GM18870 (cell line): ENCODE measurements around the gene KCNMA1.
"Not testable (repeated sequence)": the region's sequence is repeated elsewhere in the genome, so short reads cannot be mapped to it uniquely, and the experiment has no call there.

ENCODE experiments used
- ATAC-seq: cut with Tn5 transposase; IDR thresholded peaks from one replicate; pipeline ENCODE4 v1.9.1; 2021; ENCODE audit warnings: moderate library complexity; ENCODE audit not compliant: unreplicated experiment

Gene KCNMA1

GRCh38 chr10:77405771-77406241, 231.8 kb downstream of the KCNMA1 start:
- no peak for ATAC-seq

- no peak for ATAC-seq
Observed at GRCh38 chr10:77404810-77405209, 232.8 kb downstream of the KCNMA1 start.

DNA sequence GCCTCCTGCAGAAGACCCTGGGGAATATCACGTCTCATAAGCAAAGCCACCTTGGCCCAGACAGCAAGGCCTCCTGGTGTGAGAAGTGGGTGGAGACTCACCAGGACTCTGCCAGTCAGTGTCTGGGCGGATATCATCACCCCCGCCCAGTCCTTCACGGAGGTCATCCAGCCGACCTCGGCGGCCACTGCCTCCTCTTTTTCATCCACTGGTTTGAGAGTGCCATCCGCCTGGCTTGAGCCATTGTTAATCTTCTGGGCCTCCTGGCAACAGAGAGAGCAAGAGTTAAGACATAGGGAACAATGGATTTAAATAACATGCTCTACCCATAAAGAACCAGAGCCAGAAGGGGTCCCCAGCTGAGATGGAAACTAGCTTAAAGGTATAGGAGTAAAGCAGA, 233.8 kb downstream of the KCNMA1 start:
- ATAC-seq = no peak

GRCh38 chr10:77401683-77402082, 235.9 kb downstream of the KCNMA1 start:
- no peak for ATAC-seq

DNA sequence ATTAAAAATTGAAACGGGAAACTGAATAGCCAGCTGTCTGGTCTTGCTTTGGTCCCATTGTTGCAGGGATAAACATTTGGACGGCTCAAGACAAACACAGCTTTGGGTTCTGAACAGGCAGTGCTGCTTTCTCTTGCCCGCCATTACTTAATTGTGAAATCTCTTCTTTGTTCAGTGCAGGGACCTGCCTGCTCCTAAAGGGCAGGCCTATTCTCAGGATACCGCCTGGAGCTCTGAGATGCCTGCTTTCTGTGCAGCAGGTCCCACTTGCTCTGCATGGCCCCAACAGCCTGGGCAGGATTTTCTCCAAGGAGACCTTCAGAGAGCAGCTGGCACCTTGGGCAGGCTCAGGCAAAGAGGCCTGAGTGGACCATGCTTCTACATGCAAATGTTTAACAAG, 237.6 kb downstream of the KCNMA1 start:
- no peak for ATAC-seq

DNA sequence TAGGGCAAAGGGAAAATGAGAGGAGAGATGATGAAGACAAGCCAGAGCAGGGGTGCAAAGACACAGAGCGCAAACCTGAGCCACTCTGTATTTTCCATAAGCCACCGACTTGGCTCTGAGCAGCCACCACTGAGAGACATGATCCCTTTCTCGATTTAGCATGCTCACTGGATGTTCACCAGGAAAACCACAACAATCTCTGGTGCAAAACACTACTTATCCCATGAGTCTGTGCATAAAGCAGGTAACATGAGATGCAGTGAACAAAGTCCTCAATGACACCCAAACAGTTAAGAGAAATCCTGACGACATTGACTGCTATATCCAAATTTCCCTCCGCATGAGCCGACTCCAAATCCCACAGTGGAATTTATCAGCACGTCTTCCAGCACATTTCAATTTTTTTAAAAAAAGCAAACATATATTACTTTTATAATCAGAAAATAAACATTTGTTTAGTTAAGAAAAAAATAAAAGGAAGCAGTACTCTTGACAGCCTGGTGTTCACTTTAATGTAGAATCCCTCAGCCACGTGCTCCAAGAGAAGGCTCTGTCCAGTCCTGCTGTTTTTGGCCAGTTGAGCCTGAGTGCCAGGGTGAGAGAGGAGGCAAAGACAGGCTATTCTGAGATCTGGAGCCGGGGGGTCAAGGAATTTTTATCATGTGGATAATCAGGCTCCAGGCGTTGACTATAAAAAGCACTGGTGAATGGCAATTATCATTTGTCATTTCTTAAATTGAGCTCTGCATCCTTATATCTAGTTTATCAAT, 238.4 kb downstream of the KCNMA1 start:
- ATAC-seq = no peak

GRCh38 chr10:77398558-77398957, 239.1 kb downstream of the KCNMA1 start:
- no peak for ATAC-seq

- ATAC-seq = no peak
Observed at GRCh38 chr10:77397103-77397502, 240.5 kb downstream of the KCNMA1 start.

DNA sequence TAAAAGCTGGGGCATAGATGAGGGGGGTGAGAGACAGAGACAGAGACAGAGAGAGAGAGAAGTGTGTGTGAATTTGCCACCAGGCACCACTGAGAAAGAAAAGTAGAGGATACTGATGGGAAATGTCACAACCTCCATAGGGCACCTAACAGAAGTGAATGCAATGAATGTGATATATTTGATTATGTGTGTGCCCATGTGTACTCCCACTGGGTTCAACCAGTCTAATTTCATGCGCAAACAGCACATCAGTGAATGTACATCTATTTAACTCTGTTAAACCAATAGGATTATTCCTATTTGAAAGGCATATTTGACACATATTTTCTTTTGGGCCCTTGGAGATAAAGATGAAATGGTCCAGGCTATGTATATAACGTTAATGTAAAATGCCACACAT, 241.3 kb downstream of the KCNMA1 start:
- no peak for ATAC-seq

DNA sequence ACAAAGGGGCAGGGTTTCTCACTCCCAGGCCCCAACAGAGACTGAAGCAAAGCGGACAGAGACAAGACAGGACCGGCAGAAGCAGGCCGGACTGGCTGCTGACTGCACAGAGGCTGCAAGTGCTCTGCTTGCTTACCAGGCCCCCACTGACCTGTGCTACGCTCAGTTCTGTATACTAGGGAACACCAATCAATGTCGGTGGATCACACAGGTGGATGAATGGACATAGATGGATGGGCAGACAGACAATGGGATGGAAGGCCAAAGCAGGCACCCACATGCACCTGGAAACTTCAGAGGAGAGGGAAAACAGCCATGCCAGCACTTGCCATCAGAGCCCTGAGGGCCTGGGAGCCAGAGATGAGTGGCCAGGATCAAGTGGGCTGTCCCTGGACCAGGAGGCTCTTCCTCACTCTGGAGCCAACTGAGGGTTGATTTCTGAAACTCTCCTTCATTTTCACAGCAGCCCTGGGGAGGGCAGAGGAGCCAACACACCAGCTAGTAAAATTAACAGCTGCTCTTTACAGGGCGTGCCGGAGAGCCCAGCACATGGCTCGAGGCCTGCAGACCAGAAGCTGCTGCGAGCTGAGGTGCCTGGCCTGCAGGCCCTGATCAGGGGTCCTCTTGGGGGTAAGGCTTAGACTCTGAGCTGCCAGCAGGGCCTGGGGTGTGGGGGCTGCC, 243.6 kb downstream of the KCNMA1 start:
- no peak for ATAC-seq

- ATAC-seq = no peak
Observed at GRCh38 chr10:77393411-77393810, 244.2 kb downstream of the KCNMA1 start.

DNA sequence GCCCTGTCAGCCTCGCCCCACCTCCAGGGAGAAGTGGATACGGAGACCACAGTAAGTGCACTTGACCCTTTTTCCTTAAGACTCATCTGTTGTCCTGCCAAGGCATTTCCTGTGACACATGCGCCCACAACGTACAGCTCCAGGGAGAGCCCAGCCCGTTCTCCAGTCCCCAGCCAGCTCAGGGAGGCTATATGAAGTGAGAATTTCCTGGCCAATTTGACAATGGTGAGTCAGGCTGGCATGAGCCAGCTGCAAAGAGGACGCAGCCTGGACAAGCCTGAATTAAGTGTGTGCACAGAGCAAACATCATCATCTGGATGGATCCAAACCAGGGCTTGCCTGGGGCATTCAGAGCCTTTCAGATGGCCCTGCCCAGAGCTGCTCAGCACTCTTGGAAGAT, 244.8 kb downstream of the KCNMA1 start:
- ATAC-seq = no peak

- ATAC-seq = no peak
Observed at GRCh38 chr10:77392236-77392721, 245.3 kb downstream of the KCNMA1 start.

DNA sequence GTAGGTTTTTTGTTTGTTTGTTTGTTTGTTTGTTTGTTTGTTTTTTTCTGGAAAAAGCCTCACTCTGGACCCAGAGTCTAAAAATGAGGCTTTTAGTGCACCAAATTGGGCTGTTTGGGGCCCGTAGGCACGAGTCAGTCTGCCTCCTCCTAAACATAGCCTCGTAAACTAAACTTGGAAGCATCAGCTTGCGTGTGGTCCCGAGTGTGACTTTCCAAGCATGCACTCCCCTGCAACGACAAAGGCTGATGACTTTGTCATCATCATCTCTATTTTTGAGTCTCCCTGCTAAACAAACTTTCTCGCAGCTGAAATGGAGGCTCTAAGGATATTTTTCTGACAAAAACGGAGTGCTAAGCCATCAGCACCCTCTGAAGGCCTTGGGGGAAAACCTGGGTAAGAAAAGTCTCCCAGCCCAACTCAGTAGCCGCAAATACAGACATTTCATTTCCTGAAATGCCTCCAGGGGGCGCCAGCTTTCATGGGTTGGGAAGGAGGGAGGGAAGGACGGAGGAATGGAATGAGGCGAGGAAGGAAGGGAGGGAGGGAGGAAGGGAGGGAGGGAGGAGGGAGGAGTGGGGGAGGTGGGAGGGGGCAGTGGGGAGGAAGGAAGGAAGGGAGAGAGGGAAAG, 245.9 kb downstream of the KCNMA1 start:
- no peak for ATAC-seq

- no peak for ATAC-seq
Observed at GRCh38 chr10:77390481-77390891, 247.1 kb downstream of the KCNMA1 start.

- no peak for ATAC-seq
Observed at GRCh38 chr10:77388571-77389100, 249.0 kb downstream of the KCNMA1 start.

GRCh38 chr10:77387701-77388100, 249.9 kb downstream of the KCNMA1 start:
- not testable (repeated sequence) for ATAC-seq

DNA sequence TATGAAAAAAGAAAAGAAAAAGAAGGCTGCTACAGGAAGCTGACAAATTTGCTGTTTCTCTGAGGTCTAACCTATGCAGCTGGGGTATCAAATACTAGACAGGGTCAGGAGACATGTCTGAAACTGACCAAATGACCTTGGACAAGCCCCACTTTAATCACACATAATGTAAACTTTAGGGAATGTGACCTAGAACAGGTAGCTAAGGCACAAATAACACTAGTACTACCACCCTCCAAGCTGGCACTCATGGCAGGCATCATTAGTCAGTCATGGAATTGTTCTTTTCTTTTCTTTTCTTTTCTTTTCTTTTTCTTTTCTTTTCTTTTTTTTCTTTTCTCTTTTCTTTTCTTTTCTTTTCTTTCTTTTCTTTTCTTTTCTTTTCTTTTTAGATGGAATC, 250.4 kb downstream of the KCNMA1 start:
- no peak for ATAC-seq

GRCh38 chr10:77386838-77387237, 250.8 kb downstream of the KCNMA1 start:
- no peak for ATAC-seq

DNA sequence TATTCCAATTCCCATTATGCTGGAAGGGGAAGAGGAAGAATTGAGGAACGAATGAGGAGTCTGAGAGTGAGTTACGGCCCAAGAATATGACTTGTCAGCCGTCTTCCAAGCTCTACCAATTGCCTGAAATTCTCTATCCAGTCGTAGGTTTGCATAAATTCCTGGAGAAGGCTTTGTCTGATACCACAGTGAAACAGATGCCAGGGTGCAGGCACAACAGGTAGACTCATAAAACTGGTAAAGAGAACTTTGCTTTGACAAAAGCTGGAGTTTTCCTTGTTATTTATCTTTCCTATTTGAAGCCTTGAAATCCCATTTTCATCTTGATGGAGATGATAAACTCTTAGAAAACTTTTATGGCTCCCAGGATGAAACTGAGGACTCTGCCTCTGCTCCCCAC, 251.2 kb downstream of the KCNMA1 start:
- ATAC-seq = no peak

DNA sequence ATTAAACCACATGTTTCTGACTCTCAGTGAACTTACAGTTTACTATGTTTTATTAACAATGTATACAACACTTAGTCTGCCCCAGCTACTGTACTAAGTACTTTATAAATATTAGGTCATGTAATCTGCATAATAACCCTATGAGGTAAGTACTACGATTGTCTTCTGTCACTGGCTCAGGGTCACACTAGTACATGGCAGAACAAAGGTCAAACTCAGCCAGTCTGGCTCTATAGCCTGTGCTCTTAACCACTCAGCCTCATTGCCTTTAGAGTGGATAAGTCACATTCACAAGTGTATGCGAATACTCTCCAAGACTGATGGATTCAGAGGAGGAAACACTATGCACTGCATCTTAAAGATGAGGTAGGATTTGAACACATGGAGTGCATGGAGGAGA, 252.3 kb downstream of the KCNMA1 start:
- no peak for ATAC-seq
